PC-9 (cell line): ENCODE results near the gene LIME1. TPM values are rescaled to one million over a fixed set of nuclear protein-coding genes. Genes with fewer than 3 reads are reported as not detected.

Source experiments
- BruUV-seq: library from RNA; stranded (reverse); fragments of 400-500 nt; replicated peaks from 2 replicates; lab custom pipeline; 2021; lab: Mats Ljungman, UMichigan
- CTCF ChIA-PET: fragments of 300-600 bp; sonication (Branson Sonifier 250); formaldehyde crosslinking; loops from one replicate; lab custom pipeline; 2022; ENCODE audit warnings: antibody characterized with exemption; lab: Charles Lee
- POLR2A ChIA-PET: fragments of 300-600 bp; sonication (Branson Sonifier 250); formaldehyde crosslinking; loops from one replicate; lab custom pipeline; 2022; ENCODE audit warnings: antibody characterized with exemption; ENCODE audit not compliant: unreplicated experiment; lab: Charles Lee
- DNase-seq, 2 experiments: peaks; one replicate each; pipeline versions ENCODE4 v3.0.0 to v3.0.0-alpha.2; 2015 to 2022; ENCODE audit warnings: mixed read lengths in 1 of 2
- H2AFZ ChIP-seq: fragments of 200-600 bp; sonication (generic); 2 replicates; pipeline ENCODE4 v1.8.1; 2017; ENCODE audit warnings: antibody characterized with exemption
- H3F3A ChIP-seq: fragments of 200-600 bp; sonication (generic); 2 replicates; pipeline ENCODE4 v1.8.1; 2017; ENCODE audit warnings: antibody characterized with exemption, mild to moderate bottlenecking, low read depth; ENCODE audit not compliant: insufficient read depth
- H3K27ac ChIP-seq: fragments of 200-600 bp; sonication (generic); 2 replicates; pipeline ENCODE4 v1.6.1; 2016; ENCODE audit warnings: mixed run types
- H3K27me3 ChIP-seq: fragments of 200-600 bp; sonication (generic); 2 replicates; pipeline ENCODE4 v1.6.1; 2016; ENCODE audit warnings: low read depth, mixed run types; ENCODE audit not compliant: insufficient read depth
- H3K36me3 ChIP-seq: fragments of 200-600 bp; sonication (generic); 2 replicates; pipeline ENCODE4 v1.6.1; 2016; ENCODE audit warnings: low read depth, mixed run types
- H3K4me1 ChIP-seq: fragments of 200-600 bp; sonication (generic); replicated peaks from 2 replicates; pipeline ENCODE4 v1.6.1; 2016; ENCODE audit warnings: mixed run types; ENCODE audit not compliant: insufficient read depth
- H3K4me2 ChIP-seq: fragments of 200-600 bp; sonication (generic); 2 replicates; pipeline ENCODE4 v1.6.1; 2017; ENCODE audit warnings: mixed run types
- H3K4me3 ChIP-seq: fragments of 200-600 bp; sonication (generic); 2 replicates; pipeline ENCODE4 v1.6.1; 2016; ENCODE audit warnings: mixed run types
- H3K79me2 ChIP-seq: fragments of 200-600 bp; sonication (generic); 2 replicates; pipeline ENCODE4 v1.6.1; 2017; ENCODE audit warnings: low read depth, mixed run types
- H3K9me2 ChIP-seq: fragments of 200-600 bp; sonication (generic); 2 replicates; pipeline ENCODE4 v1.8.1; 2017; ENCODE audit warnings: mild to moderate bottlenecking; ENCODE audit not compliant: insufficient read depth
- H3K9me3 ChIP-seq: fragments of 200-600 bp; sonication (generic); 2 replicates; pipeline ENCODE4 v1.8.1; 2016; ENCODE audit warnings: low read depth; ENCODE audit not compliant: insufficient read depth
- H4K20me1 ChIP-seq: fragments of 200-600 bp; sonication (generic); 2 replicates; pipeline ENCODE4 v1.8.1; 2017; ENCODE audit not compliant: insufficient read depth
- EZH2 ChIP-seq: fragments of 200-600 bp; sonication (generic); IDR thresholded peaks from 2 replicates; pipeline ENCODE4 v1.8.0; 2017; ENCODE audit warnings: antibody characterized with exemption, low read depth
- intact Hi-C: fragments of 100-400 bp; cut with micrococcal nuclease; formaldehyde crosslinking; loops from one replicate; pipeline ENCODE4 v1.10.0; 2022; ENCODE audit not compliant: unreplicated experiment
- total RNA-seq: library from RNA; stranded (reverse); gene quantifications from 2 replicates; pipeline ENCODE4 v1.2.3, GENCODE V29; 2021
- TF ChIP-seq, protein P1 (sequence below): fragments of 200-600 bp; sonication (generic); conservative IDR thresholded peaks from 2 replicates; pipeline ENCODE4 v1.6.1; 2017; ENCODE audit warnings: mixed run types, antibody characterized with exemption, mild to moderate bottlenecking, moderate library complexity

Gene LIME1
- total RNA-seq, 1 experiment from 2014 or later: 18.7 TPM

DNA sequence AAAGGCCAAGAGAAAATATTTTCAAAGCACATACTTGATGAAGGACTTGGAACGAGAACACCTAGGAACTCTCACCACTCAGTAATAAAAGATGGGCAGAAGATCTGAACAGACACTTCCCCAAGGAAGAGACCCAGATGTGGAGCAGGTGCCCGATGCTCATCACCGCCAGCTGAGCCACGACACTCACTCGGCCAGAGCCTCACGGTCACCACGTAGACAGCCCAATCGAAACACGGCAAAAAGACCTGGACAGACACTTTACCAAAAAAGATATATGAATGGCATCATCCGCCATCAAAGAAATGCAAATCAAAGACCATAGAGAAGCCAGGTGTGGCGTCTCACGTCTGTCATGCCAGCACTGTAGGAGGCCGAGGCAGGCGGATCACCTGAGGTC is 44.7 kb downstream of the LIME1 start:
- Histone ChIP-seq H3K4me1 (peaks cover 11% of the 10 kb centered on the region), H3K4me2 (no peak overlapping the region), H4K20me1 (no peaks in the 10 kb centered on the region), H3F3A (no peaks in the 10 kb centered on the region; the same call in none of the 2 replicates), H3K27ac (no peak overlapping the region), H3K79me2 (no peaks in the 10 kb centered on the region), H2AFZ (no peak overlapping the region), H3K9me2 (no peaks in the 10 kb centered on the region), H3K4me3 (no peak overlapping the region), H3K9me3 (no peaks in the 10 kb centered on the region), H3K27me3 (no peaks in the 10 kb centered on the region), H3K36me3 (no peaks in the 10 kb centered on the region)
- POLR2A ChIA-PET: no interaction called here
- CTCF ChIA-PET: no interaction called here
- TF ChIP-seq EZH2: no peak
- TF ChIP-seq, protein P1, sequence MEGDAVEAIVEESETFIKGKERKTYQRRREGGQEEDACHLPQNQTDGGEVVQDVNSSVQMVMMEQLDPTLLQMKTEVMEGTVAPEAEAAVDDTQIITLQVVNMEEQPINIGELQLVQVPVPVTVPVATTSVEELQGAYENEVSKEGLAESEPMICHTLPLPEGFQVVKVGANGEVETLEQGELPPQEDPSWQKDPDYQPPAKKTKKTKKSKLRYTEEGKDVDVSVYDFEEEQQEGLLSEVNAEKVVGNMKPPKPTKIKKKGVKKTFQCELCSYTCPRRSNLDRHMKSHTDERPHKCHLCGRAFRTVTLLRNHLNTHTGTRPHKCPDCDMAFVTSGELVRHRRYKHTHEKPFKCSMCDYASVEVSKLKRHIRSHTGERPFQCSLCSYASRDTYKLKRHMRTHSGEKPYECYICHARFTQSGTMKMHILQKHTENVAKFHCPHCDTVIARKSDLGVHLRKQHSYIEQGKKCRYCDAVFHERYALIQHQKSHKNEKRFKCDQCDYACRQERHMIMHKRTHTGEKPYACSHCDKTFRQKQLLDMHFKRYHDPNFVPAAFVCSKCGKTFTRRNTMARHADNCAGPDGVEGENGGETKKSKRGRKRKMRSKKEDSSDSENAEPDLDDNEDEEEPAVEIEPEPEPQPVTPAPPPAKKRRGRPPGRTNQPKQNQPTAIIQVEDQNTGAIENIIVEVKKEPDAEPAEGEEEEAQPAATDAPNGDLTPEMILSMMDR: no peak
- BruUV-seq: no TSS peak
- DNase-seq: no peak
- intact Hi-C loops: no loop called here

- peak overlapping the region; percentile 11; the same call in 1 of the 2 replicates for H3K4me2 ChIP-seq
- no peaks in the 10 kb centered on the region for H4K20me1 ChIP-seq
- CTCF ChIA-PET: no interaction called here
- no peaks in the 10 kb centered on the region for H3K79me2 ChIP-seq
- no peak for DNase-seq
- H3K4me1 ChIP-seq: peaks cover 11% of the 10 kb centered on the region
- no peaks in the 10 kb centered on the region; the same call in none of the 2 replicates for H3F3A ChIP-seq
- BruUV-seq: no TSS peak
- H3K9me3 ChIP-seq: no peaks in the 10 kb centered on the region
- no peak overlapping the region for H2AFZ ChIP-seq
- H3K27me3 ChIP-seq: no peaks in the 10 kb centered on the region
- TF ChIP-seq, protein P1: no peak; the same call in 1 of the 2 replicates
- H3K36me3 ChIP-seq: no peaks in the 10 kb centered on the region
- intact Hi-C loops: no loop called here
- no peaks in the 10 kb centered on the region for H3K9me2 ChIP-seq
- H3K4me3 ChIP-seq: no peak overlapping the region
- POLR2A ChIA-PET: no interaction called here
- H3K27ac ChIP-seq: no peak overlapping the region
Observed at GRCh38 chr20:63782051-63782471, 45.6 kb downstream of the LIME1 start.

- H3K36me3 ChIP-seq: no peaks in the 10 kb centered on the region
- BruUV-seq: no TSS peak
- POLR2A ChIA-PET: no interaction called here
Observed at GRCh38 chr20:63782521-63782971, 46.1 kb downstream of the LIME1 start.

More at GRCh38 chr20:63782521-63782971, 46.1 kb downstream of the LIME1 start:
- Histone ChIP-seq H2AFZ (no peak overlapping the region), H3K27me3 (no peaks in the 10 kb centered on the region), H3K4me1 (peaks cover 11% of the 10 kb centered on the region), H4K20me1 (no peaks in the 10 kb centered on the region), H3K4me2 (0 out of 2 replicates have a peak overlapping the region, but pooled peaks have one; percentile 11), H3K27ac (no peak overlapping the region), H3K4me3 (no peak overlapping the region), H3F3A (no peaks in the 10 kb centered on the region; the same call in none of the 2 replicates), H3K79me2 (no peaks in the 10 kb centered on the region), H3K9me2 (no peaks in the 10 kb centered on the region), H3K9me3 (no peaks in the 10 kb centered on the region)
- no peak for DNase-seq
- TF ChIP-seq, protein P1: no peak
- TF ChIP-seq EZH2: no peak
- intact Hi-C loops: no loop called here
- CTCF ChIA-PET: no interaction called here
